Measurements from ENCODE around the gene PDIA3.

GRCh38 chr15:43774062-43774461, 27.8 kb downstream of the PDIA3 start:
- TF ChIP-seq POLR2AphosphoS5 (IDR thresholded peaks at IDR 0.05), result no peak
- no peak for TF ChIP-seq POLR2A (IDR thresholded peaks at IDR 0.05)
- TF ChIP-seq CTCF (IDR thresholded peaks at IDR 0.05), result no peak

All from transverse colon (tissue), 4 donors.